Measurements from ENCODE around the gene METTL24.
"Not testable (repeated sequence)": the region's sequence is repeated elsewhere in the genome, so short reads cannot be mapped to it uniquely, and the experiment has no call there.

METTL24 gene

GRCh38 chr6:110320307-110320706, 37.8 kb downstream of the METTL24 start:
- H3K36me3 ChIP-seq (ENCODE audit: control insufficient read depth, insufficient read depth, low read length), result no peaks in the 10 kb centered on the region
- H3K4me1 ChIP-seq (ENCODE audit: control insufficient read depth, insufficient read depth, low read length), result peaks cover 16% of the 10 kb centered on the region
- H3K9me3 ChIP-seq (ENCODE audit: control insufficient read depth, insufficient read depth, low read length), result no peaks in the 10 kb centered on the region

GRCh38 chr6:110319843-110320242, 38.3 kb downstream of the METTL24 start:
- no peaks in the 10 kb centered on the region for H3K27me3 ChIP-seq (ENCODE audit: control insufficient read depth, insufficient read depth, low read length)
- H3K9me3 ChIP-seq (ENCODE audit: control insufficient read depth, insufficient read depth, low read length), result no peaks in the 10 kb centered on the region
- no peaks in the 10 kb centered on the region for H3K36me3 ChIP-seq (ENCODE audit: control insufficient read depth, insufficient read depth, low read length)
- no peak overlapping the region for H3K4me3 ChIP-seq (ENCODE audit: low read depth, low read length)
- H3K9ac ChIP-seq (ENCODE audit: low read depth, low read length), result no peak overlapping the region
- H3K4me1 ChIP-seq (ENCODE audit: control insufficient read depth, insufficient read depth, low read length), result peaks cover 16% of the 10 kb centered on the region

More at GRCh38 chr6:110320307-110320706, 37.8 kb downstream of the METTL24 start:
- Histone ChIP-seq H3K27me3 (ENCODE audit: control insufficient read depth, insufficient read depth, low read length) (no peaks in the 10 kb centered on the region), H3K9ac (ENCODE audit: low read depth, low read length) (no peak overlapping the region), H3K4me3 (ENCODE audit: low read depth, low read length) (no peak overlapping the region)

- H3K4me3 ChIP-seq (ENCODE audit: low read depth, low read length), result no peak overlapping the region
- H3K9me3 ChIP-seq (ENCODE audit: control insufficient read depth, insufficient read depth, low read length), result no peaks in the 10 kb centered on the region
Measured at GRCh38 chr6:110319381-110319780, 38.8 kb downstream of the METTL24 start.

GRCh38 chr6:110318971-110319370, 39.2 kb downstream of the METTL24 start:
- peaks cover 16% of the 10 kb centered on the region for H3K4me1 ChIP-seq (ENCODE audit: control insufficient read depth, insufficient read depth, low read length)
- H3K4me3 ChIP-seq (ENCODE audit: low read depth, low read length), result no peak overlapping the region
- H3K9ac ChIP-seq (ENCODE audit: low read depth, low read length), result no peak overlapping the region
- no peaks in the 10 kb centered on the region for H3K9me3 ChIP-seq (ENCODE audit: control insufficient read depth, insufficient read depth, low read length)
- no peaks in the 10 kb centered on the region for H3K36me3 ChIP-seq (ENCODE audit: control insufficient read depth, insufficient read depth, low read length)
- no peaks in the 10 kb centered on the region for H3K27me3 ChIP-seq (ENCODE audit: control insufficient read depth, insufficient read depth, low read length)

More at GRCh38 chr6:110319381-110319780, 38.8 kb downstream of the METTL24 start:
- Histone ChIP-seq H3K4me1 (ENCODE audit: control insufficient read depth, insufficient read depth, low read length) (peaks cover 16% of the 10 kb centered on the region), H3K36me3 (ENCODE audit: control insufficient read depth, insufficient read depth, low read length) (no peaks in the 10 kb centered on the region), H3K27me3 (ENCODE audit: control insufficient read depth, insufficient read depth, low read length) (no peaks in the 10 kb centered on the region), H3K9ac (ENCODE audit: low read depth, low read length) (no peak overlapping the region)

GRCh38 chr6:110317646-110318045, 40.5 kb downstream of the METTL24 start:
- Histone ChIP-seq H3K36me3 (ENCODE audit: control insufficient read depth, insufficient read depth, low read length) (no peaks in the 10 kb centered on the region), H3K9me3 (ENCODE audit: control insufficient read depth, insufficient read depth, low read length) (no peaks in the 10 kb centered on the region), H3K9ac (ENCODE audit: low read depth, low read length) (no peak overlapping the region), H3K27me3 (ENCODE audit: control insufficient read depth, insufficient read depth, low read length) (no peaks in the 10 kb centered on the region), H3K4me3 (ENCODE audit: low read depth, low read length) (no peak overlapping the region), H3K4me1 (ENCODE audit: control insufficient read depth, insufficient read depth, low read length) (peaks cover 12% of the 10 kb centered on the region)

GRCh38 chr6:110317189-110317588, 41.0 kb downstream of the METTL24 start:
- peaks cover 8% of the 10 kb centered on the region for H3K4me1 ChIP-seq (ENCODE audit: control insufficient read depth, insufficient read depth, low read length)
- no peaks in the 10 kb centered on the region for H3K27me3 ChIP-seq (ENCODE audit: control insufficient read depth, insufficient read depth, low read length)
- H3K9ac ChIP-seq (ENCODE audit: low read depth, low read length), result no peak overlapping the region
- no peak overlapping the region for H3K4me3 ChIP-seq (ENCODE audit: low read depth, low read length)
- no peaks in the 10 kb centered on the region for H3K36me3 ChIP-seq (ENCODE audit: control insufficient read depth, insufficient read depth, low read length)
- no peaks in the 10 kb centered on the region for H3K9me3 ChIP-seq (ENCODE audit: control insufficient read depth, insufficient read depth, low read length)

- no peaks in the 10 kb centered on the region for H3K27me3 ChIP-seq (ENCODE audit: control insufficient read depth, insufficient read depth, low read length)
Measured at GRCh38 chr6:110315869-110316398, 42.2 kb downstream of the METTL24 start.

GRCh38 chr6:110315207-110315868, 42.8 kb downstream of the METTL24 start:
- Histone ChIP-seq H3K4me1 (ENCODE audit: control insufficient read depth, insufficient read depth, low read length) (peaks cover 3% of the 10 kb centered on the region), H3K9ac (ENCODE audit: low read depth, low read length) (no peak overlapping the region), H3K9me3 (ENCODE audit: control insufficient read depth, insufficient read depth, low read length) (no peaks in the 10 kb centered on the region), H3K4me3 (ENCODE audit: low read depth, low read length) (no peak overlapping the region), H3K36me3 (ENCODE audit: control insufficient read depth, insufficient read depth, low read length) (no peaks in the 10 kb centered on the region), H3K27me3 (ENCODE audit: control insufficient read depth, insufficient read depth, low read length) (no peaks in the 10 kb centered on the region)

More at GRCh38 chr6:110315869-110316398, 42.2 kb downstream of the METTL24 start:
- Histone ChIP-seq H3K4me3 (ENCODE audit: low read depth, low read length) (no peak overlapping the region), H3K36me3 (ENCODE audit: control insufficient read depth, insufficient read depth, low read length) (no peaks in the 10 kb centered on the region), H3K9ac (ENCODE audit: low read depth, low read length) (no peak overlapping the region), H3K4me1 (ENCODE audit: control insufficient read depth, insufficient read depth, low read length) (peaks cover 3% of the 10 kb centered on the region), H3K9me3 (ENCODE audit: control insufficient read depth, insufficient read depth, low read length) (no peaks in the 10 kb centered on the region)

- H3K36me3 ChIP-seq (ENCODE audit: control insufficient read depth, insufficient read depth, low read length), result no peaks in the 10 kb centered on the region
- no peak overlapping the region for H3K4me3 ChIP-seq (ENCODE audit: low read depth, low read length)
- no peaks in the 10 kb centered on the region for H3K27me3 ChIP-seq (ENCODE audit: control insufficient read depth, insufficient read depth, low read length)
- H3K4me1 ChIP-seq (ENCODE audit: control insufficient read depth, insufficient read depth, low read length), result no peaks in the 10 kb centered on the region
- no peaks in the 10 kb centered on the region for H3K9me3 ChIP-seq (ENCODE audit: control insufficient read depth, insufficient read depth, low read length)
- no peak overlapping the region for H3K9ac ChIP-seq (ENCODE audit: low read depth, low read length)
Measured at GRCh38 chr6:110310861-110311446, 47.2 kb downstream of the METTL24 start.

GRCh38 chr6:110309432-110309831, 48.7 kb downstream of the METTL24 start:
- H3K36me3 ChIP-seq (ENCODE audit: control insufficient read depth, insufficient read depth, low read length); H3K27me3 ChIP-seq (ENCODE audit: control insufficient read depth, insufficient read depth, low read length); H3K4me3 ChIP-seq (ENCODE audit: low read depth, low read length); H3K9ac ChIP-seq (ENCODE audit: low read depth, low read length); H3K9me3 ChIP-seq (ENCODE audit: control insufficient read depth, insufficient read depth, low read length); H3K4me1 ChIP-seq (ENCODE audit: control insufficient read depth, insufficient read depth, low read length): not testable (repeated sequence)

- H3K27me3 ChIP-seq (ENCODE audit: control insufficient read depth, insufficient read depth, low read length), result no peaks in the 10 kb centered on the region
- H3K9ac ChIP-seq (ENCODE audit: low read depth, low read length), result no peak overlapping the region
- H3K4me3 ChIP-seq (ENCODE audit: low read depth, low read length), result no peak overlapping the region
- no peaks in the 10 kb centered on the region for H3K4me1 ChIP-seq (ENCODE audit: control insufficient read depth, insufficient read depth, low read length)
- no peaks in the 10 kb centered on the region for H3K36me3 ChIP-seq (ENCODE audit: control insufficient read depth, insufficient read depth, low read length)
- no peaks in the 10 kb centered on the region for H3K9me3 ChIP-seq (ENCODE audit: control insufficient read depth, insufficient read depth, low read length)
Measured at GRCh38 chr6:110307368-110307767, 50.8 kb downstream of the METTL24 start.

GRCh38 chr6:110305832-110306231, 52.3 kb downstream of the METTL24 start:
- H3K4me3 ChIP-seq (ENCODE audit: low read depth, low read length); H3K9me3 ChIP-seq (ENCODE audit: control insufficient read depth, insufficient read depth, low read length); H3K9ac ChIP-seq (ENCODE audit: low read depth, low read length); H3K4me1 ChIP-seq (ENCODE audit: control insufficient read depth, insufficient read depth, low read length); H3K36me3 ChIP-seq (ENCODE audit: control insufficient read depth, insufficient read depth, low read length); H3K27me3 ChIP-seq (ENCODE audit: control insufficient read depth, insufficient read depth, low read length): not testable (repeated sequence)

Data from iPS-15b (cell line).